HG02852 (cell line): ENCODE measurements around the gene FAM163A.
"Not testable (repeated sequence)": the region's sequence is repeated elsewhere in the genome, so short reads cannot be mapped to it uniquely, and the experiment has no call there.

ENCODE experiments used
- ATAC-seq: cut with Tn5 transposase; IDR thresholded peaks from one replicate; pipeline ENCODE4 v1.9.1; 2021; ENCODE audit warnings: mild to moderate bottlenecking, moderate library complexity; ENCODE audit not compliant: unreplicated experiment

Gene FAM163A

GRCh38 chr1:179786815-179787685 lies 44.0 kb downstream of the FAM163A start:
- ATAC-seq: no peak

GRCh38 chr1:179788259-179788658 lies 45.2 kb downstream of the FAM163A start:
- ATAC-seq: no peak

- no peak for ATAC-seq
Measured at GRCh38 chr1:179793281-179793680, 50.2 kb downstream of the FAM163A start.

GRCh38 chr1:179794146-179794545 lies 51.1 kb downstream of the FAM163A start:
- ATAC-seq: no peak

- ATAC-seq: no peak
Measured at GRCh38 chr1:179794669-179795068, 51.6 kb downstream of the FAM163A start.

GRCh38 chr1:179798213-179798863 lies 55.2 kb downstream of the FAM163A start:
- ATAC-seq: no peak

- ATAC-seq: no peak
Measured at GRCh38 chr1:179798864-179799516, 55.9 kb downstream of the FAM163A start.

GRCh38 chr1:179800481-179800880 lies 57.4 kb downstream of the FAM163A start:
- no peak for ATAC-seq

GRCh38 chr1:179803104-179803503 lies 60.0 kb downstream of the FAM163A start:
- ATAC-seq: no peak

GRCh38 chr1:179803918-179804317 lies 60.8 kb downstream of the FAM163A start:
- no peak for ATAC-seq

- ATAC-seq: not testable (repeated sequence)
Measured at GRCh38 chr1:179804417-179804816, 61.3 kb downstream of the FAM163A start.

GRCh38 chr1:179805291-179806195 lies 62.5 kb downstream of the FAM163A start:
- ATAC-seq: no peak

- ATAC-seq: no peak
Measured at GRCh38 chr1:179806333-179806732, 63.2 kb downstream of the FAM163A start.

GRCh38 chr1:179807291-179807690 lies 64.2 kb downstream of the FAM163A start:
- ATAC-seq: no peak

- no peak for ATAC-seq
Measured at GRCh38 chr1:179807691-179808485, 64.8 kb downstream of the FAM163A start.

GRCh38 chr1:179808503-179808902 lies 65.4 kb downstream of the FAM163A start:
- ATAC-seq: no peak

GRCh38 chr1:179809506-179810366 lies 66.6 kb downstream of the FAM163A start:
- ATAC-seq: peak; percentile 67

GRCh38 chr1:179810367-179810715 lies 67.2 kb downstream of the FAM163A start:
- ATAC-seq: no peak
